Uterus (tissue), 4 donors: Measurements from ENCODE around the gene NES. TPM values are rescaled to one million over a fixed set of nuclear protein-coding genes. Genes with fewer than 3 reads are reported as not detected.

Experiments used
- DNase-seq, 2 donors: peaks; one replicate each; pipeline ENCODE4 v3.0.0-alpha.2; 2019 to 2020
- H3K27ac ChIP-seq, 2 donors: fragments of 200-600 bp; sonication (generic); 1 replicate in 1 of 2; 2 replicates in 1 of 2; pipeline ENCODE4 v1.5.1; 2016 to 2018
- H3K27me3 ChIP-seq, 2 donors: fragments of 200-600 bp; sonication (generic); one replicate each; pipeline ENCODE4 v1.5.1; 2018 to 2019; ENCODE audit warnings: control low read depth in 1 of 2
- H3K36me3 ChIP-seq, 2 donors: fragments of 200-600 bp; sonication (generic); one replicate each; pipeline ENCODE4 v1.5.1; 2019; ENCODE audit warnings: control low read depth in 1 of 2
- H3K4me1 ChIP-seq, 2 donors: fragments of 200-600 bp; sonication (generic); one replicate each; pipeline ENCODE4 v1.5.1; 2018 to 2019; ENCODE audit warnings: control low read depth in 1 of 2
- H3K4me3 ChIP-seq, 2 donors: fragments of 200-600 bp; sonication (generic); 1 replicate in 1 of 2; 2 replicates in 1 of 2; pipeline ENCODE4 v1.5.1; 2018 to 2019; ENCODE audit warnings: mild to moderate bottlenecking in 1 of 2
- H3K9me3 ChIP-seq, 2 donors: fragments of 200-600 bp; sonication (generic); one replicate each; pipeline ENCODE4 v1.5.1; 2019; ENCODE audit warnings: control low read depth in 1 of 2
- POLR2A ChIP-seq, 2 donors: fragments of 450-650 bp; IDR thresholded peaks; one replicate each; pipeline ENCODE4 v1.6.1; 2016; ENCODE audit warnings: antibody characterized with exemption in 2 of 2, mild to moderate bottlenecking in 1 of 2, moderate library complexity in 1 of 2
- intact Hi-C: fragments of 100-400 bp; cut with DNase I; formaldehyde crosslinking; loops from one replicate; pipeline ENCODE4 v1.15.1; 2023; ENCODE audit warnings: low total_unique reads
- total RNA-seq, 4 donors: library from RNA; depleted of rRNA in 3 of 4; stranded (reverse); fragments of >200 nt in 3 of 4; gene quantifications; one replicate each; pipeline versions ENCODE4 v1.1.0 to v1.2.4, GENCODE V29; 2014 to 2023
- TF ChIP-seq, protein P1 (sequence below), 4 experiments: fragments of 200-600 bp in 2 of 4; fragments of 450-650 bp in 2 of 4; sonication (generic) in 2 of 4; IDR thresholded peaks; one replicate each; pipeline ENCODE4 v1.5.1; 2016 to 2019; ENCODE audit warnings: antibody characterized with exemption in 4 of 4, mild to moderate bottlenecking in 2 of 4, moderate library complexity in 1 of 4
- donor health status: DM: yes; HTN: yes; CAD: no.

NES gene
- total RNA-seq, 4 donors from 2014 or later = 9.7 to 70.9 (median 34.5) TPM

DNA sequence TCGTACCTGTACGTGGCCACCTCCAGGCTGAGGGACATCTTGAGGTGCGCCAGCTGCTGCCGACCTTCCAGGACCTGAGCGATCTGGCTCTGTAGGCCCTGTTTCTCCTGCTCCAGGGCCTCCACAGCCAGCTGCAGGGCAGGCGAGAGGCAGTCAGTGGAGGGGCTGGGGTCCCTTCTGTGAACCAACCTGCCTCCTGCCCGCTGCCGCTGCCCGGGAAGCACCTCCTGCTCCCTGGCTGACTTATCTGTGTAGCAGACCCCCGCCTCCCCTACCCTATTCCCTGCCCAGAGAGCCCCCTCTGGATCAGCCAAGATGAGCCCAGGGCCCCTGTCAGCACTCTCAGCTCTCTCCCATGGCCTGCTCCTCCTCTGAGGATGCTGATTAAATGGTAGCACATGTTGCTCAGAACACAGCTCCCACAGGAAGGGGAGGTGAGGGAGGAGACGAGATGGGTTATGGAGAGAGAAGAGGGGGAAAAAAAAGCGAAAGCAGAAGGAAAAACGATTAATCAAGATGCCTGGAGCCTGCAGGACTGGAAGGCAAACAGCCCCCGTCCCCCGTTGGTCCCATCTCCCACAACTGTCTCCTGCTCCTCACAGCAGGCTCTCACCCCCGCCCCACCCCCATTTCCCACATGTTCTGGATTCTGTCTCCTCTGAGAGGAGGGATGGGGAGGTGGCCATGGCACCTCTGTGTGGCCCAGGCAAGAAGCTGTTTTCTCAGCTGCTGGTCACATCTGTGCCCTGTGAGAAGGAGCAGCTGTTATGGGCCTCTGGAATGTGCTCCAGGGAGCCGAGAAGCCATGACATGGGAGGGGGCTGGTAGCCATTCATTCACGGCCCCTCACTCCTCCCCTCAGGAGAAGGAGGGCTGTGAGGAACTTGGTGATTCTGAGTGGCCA lies 1.7 kb downstream of the NES start:
- H3K27me3 ChIP-seq = no peaks in the 10 kb centered on the region
- peak in 1 of 2 donors; percentile 61 for DNase-seq
- no peaks in the 10 kb centered on the region for H3K9me3 ChIP-seq
- no peak for TF ChIP-seq POLR2A (IDR thresholded peaks at IDR 0.05)
- TF ChIP-seq, protein P1, sequence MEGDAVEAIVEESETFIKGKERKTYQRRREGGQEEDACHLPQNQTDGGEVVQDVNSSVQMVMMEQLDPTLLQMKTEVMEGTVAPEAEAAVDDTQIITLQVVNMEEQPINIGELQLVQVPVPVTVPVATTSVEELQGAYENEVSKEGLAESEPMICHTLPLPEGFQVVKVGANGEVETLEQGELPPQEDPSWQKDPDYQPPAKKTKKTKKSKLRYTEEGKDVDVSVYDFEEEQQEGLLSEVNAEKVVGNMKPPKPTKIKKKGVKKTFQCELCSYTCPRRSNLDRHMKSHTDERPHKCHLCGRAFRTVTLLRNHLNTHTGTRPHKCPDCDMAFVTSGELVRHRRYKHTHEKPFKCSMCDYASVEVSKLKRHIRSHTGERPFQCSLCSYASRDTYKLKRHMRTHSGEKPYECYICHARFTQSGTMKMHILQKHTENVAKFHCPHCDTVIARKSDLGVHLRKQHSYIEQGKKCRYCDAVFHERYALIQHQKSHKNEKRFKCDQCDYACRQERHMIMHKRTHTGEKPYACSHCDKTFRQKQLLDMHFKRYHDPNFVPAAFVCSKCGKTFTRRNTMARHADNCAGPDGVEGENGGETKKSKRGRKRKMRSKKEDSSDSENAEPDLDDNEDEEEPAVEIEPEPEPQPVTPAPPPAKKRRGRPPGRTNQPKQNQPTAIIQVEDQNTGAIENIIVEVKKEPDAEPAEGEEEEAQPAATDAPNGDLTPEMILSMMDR (IDR thresholded peaks at IDR 0.05) = no peak
- H3K36me3 ChIP-seq = no peaks in the 10 kb centered on the region
- H3K4me1 ChIP-seq = no peaks in the 10 kb centered on the region
- peak overlapping the region; percentile 39 to 50 for H3K4me3 ChIP-seq
- intact Hi-C loops = loop anchor here (10.0 kb wide), 1 partner anchor 49 kb away; the partner anchor contains the start of genes ISG20L2 and METTL25B
- H3K27ac ChIP-seq = peak overlapping the region; percentile 83 to 90

- no peak for TF ChIP-seq POLR2A (IDR thresholded peaks at IDR 0.05)
- TF ChIP-seq, protein P1 (IDR thresholded peaks at IDR 0.05) = no peak
- Histone ChIP-seq H3K27ac (peak overlapping the region; percentile 41 to 90), H3K9me3 (no peaks in the 10 kb centered on the region), H3K4me1 (peaks cover 0 to under 1% of the 10 kb centered on the region in 2 donors), H3K36me3 (no peaks in the 10 kb centered on the region), H3K4me3 (no peak overlapping the region), H3K27me3 (no peaks in the 10 kb centered on the region)
- DNase-seq = no peak
- intact Hi-C loops = loop anchor here (10.0 kb wide), 1 partner anchor 51 kb away; the partner anchor contains the start of genes ISG20L2 and METTL25B
Measured at GRCh38 chr1:156673387-156674121, 3.7 kb downstream of the NES start.

GRCh38 chr1:156671804-156672203 lies 5.4 kb downstream of the NES start:
- TF ChIP-seq, protein P1 (IDR thresholded peaks at IDR 0.05) = no peak
- TF ChIP-seq POLR2A (IDR thresholded peaks at IDR 0.05) = no peak
- H3K9me3 ChIP-seq = no peaks in the 10 kb centered on the region
- no peak overlapping the region for H3K27ac ChIP-seq
- no peaks in the 10 kb centered on the region for H3K36me3 ChIP-seq
- intact Hi-C loops = loop anchor here (10.0 kb wide), 1 partner anchor 53 kb away; the partner anchor contains the start of genes ISG20L2 and METTL25B
- H3K27me3 ChIP-seq = no peaks in the 10 kb centered on the region
- no peak for DNase-seq
- H3K4me1 ChIP-seq = peaks cover 9 to 13% of the 10 kb centered on the region in 2 donors
- H3K4me3 ChIP-seq = no peak overlapping the region

DNA sequence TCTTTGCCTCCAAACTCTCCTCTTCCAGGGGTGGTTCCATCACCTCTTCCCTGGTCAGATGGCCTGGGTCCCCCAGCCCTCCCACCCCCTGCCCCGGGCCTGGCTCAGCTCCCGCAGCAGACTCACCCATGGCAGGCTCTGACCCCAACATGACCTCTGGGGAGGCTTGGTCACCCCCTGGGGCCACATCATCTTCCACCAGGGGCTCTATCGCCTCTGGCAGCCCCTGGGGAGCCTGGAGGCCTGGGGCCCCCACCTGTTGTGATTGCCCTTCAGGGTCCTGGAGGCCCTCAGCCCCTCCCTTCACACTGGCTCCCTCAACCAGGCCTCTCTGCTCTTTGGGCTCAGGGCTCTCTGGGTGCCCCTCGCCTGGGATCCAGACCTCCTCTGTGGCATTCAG lies 6.4 kb downstream of the NES start:
- Histone ChIP-seq H3K4me3 (no peak overlapping the region), H3K4me1 (peaks cover 9 to 13% of the 10 kb centered on the region in 2 donors), H3K27me3 (no peaks in the 10 kb centered on the region), H3K36me3 (no peaks in the 10 kb centered on the region), H3K27ac (peak overlapping the region; percentile 87 to 89), H3K9me3 (no peaks in the 10 kb centered on the region)
- no peak for TF ChIP-seq POLR2A (IDR thresholded peaks at IDR 0.05)
- TF ChIP-seq, protein P1 (IDR thresholded peaks at IDR 0.05) = no peak
- no peak for DNase-seq
- intact Hi-C loops = loop anchor here (10.0 kb wide), 1 partner anchor 54 kb away; the partner anchor contains the start of genes ISG20L2 and METTL25B
